Prostate gland (tissue), 2 donors: Measurements from ENCODE around the gene SUMF1. TPM values are rescaled to one million over a fixed set of nuclear protein-coding genes. Genes with fewer than 3 reads are reported as not detected.

Experiments used
- DNase-seq: peaks from one replicate; pipeline ENCODE4 v3.0.0-alpha.2; 2019; ENCODE audit warnings: low spot score
- H3K27ac ChIP-seq, 2 donors: fragments of 200-600 bp; sonication (generic); 2 replicates each; pipeline ENCODE4 v1.5.1; 2017 to 2019
- H3K27me3 ChIP-seq: fragments of 200-600 bp; sonication (generic); replicated peaks from 2 replicates; pipeline ENCODE4 v1.5.1; 2019; ENCODE audit not compliant: insufficient read depth
- H3K36me3 ChIP-seq, 2 donors: fragments of 200-600 bp; sonication (generic); 1 replicate in 1 of 2; 2 replicates in 1 of 2; pipeline versions ENCODE4 v1.5.1 to v1.8.1; 2017 to 2019
- H3K4me1 ChIP-seq: fragments of 200-600 bp; sonication (generic); replicated peaks from 2 replicates; pipeline ENCODE4 v1.5.1; 2019
- H3K4me3 ChIP-seq, 2 donors: fragments of 200-600 bp; sonication (generic); 2 replicates each; pipeline ENCODE4 v1.5.1; 2017 to 2019
- H3K9me3 ChIP-seq: fragments of 200-600 bp; sonication (generic); 2 replicates; pipeline ENCODE4 v1.5.1; 2017
- POLR2A ChIP-seq: fragments of 450-650 bp; IDR thresholded peaks from one replicate; pipeline ENCODE4 v1.6.1; 2016; ENCODE audit warnings: antibody characterized with exemption, mild to moderate bottlenecking
- POLR2AphosphoS5 ChIP-seq: sonication (generic); formaldehyde crosslinking; IDR thresholded peaks from one replicate; pipeline ENCODE4 v1.6.1; 2017; ENCODE audit warnings: antibody characterized with exemption
- WGBS: methylation state at CpG from one replicate; pipeline ENCODE4 v1.1.5; 2018; 5-methylcytosine and 5-hydroxymethylcytosine counted together
- intact Hi-C: fragments of 100-400 bp; cut with DNase I; formaldehyde crosslinking; loops from one replicate; pipeline ENCODE4 v1.14.2; 2022
- total RNA-seq, 2 donors: library from RNA; depleted of rRNA; stranded (reverse); fragments of >200 nt; gene quantifications; one replicate each; pipeline ENCODE4 v1.1.0, GENCODE V29; 2016
- TF ChIP-seq, protein P1 (sequence below), 4 experiments: fragments of 200-600 bp in 2 of 4; fragments of 450-650 bp in 2 of 4; sonication (generic) in 2 of 4; IDR thresholded peaks; 1 replicate in 3 of 4; 2 replicates in 1 of 4; pipeline ENCODE4 v1.5.1; 2016 to 2019; ENCODE audit warnings: antibody characterized with exemption in 4 of 4, mild to moderate bottlenecking in 2 of 4, moderate library complexity in 2 of 4

The SUMF1 gene
- total RNA-seq, 2 donors from 2014 or later: 58.5 to 59.1 TPM

DNA sequence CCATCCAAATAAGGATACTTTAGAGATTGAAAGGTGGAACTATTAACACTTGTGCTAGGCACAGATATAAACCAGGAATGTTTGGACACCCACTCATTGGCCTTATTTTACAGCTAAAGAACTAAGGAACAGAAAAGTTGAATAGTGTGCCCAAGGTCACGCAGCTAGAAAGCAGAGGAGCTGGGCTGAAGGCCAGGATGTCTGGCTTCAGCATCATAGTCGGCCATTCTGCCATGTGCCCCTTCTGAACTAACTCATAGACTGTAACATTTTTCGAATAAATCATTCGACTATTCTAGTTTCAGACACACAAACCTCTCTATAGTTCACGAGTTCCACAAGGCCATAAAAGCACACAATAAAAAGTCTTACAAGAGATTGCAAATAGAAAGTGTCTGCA is 71.1 kb downstream of the SUMF1 start:
- Histone ChIP-seq H3K27me3 (no peaks in the 10 kb centered on the region), H3K36me3 (no peaks in the 10 kb centered on the region), H3K4me3 (no peak overlapping the region), H3K9me3 (no peaks in the 10 kb centered on the region), H3K27ac (no peak overlapping the region), H3K4me1 (no peaks in the 10 kb centered on the region)
- 68% methylated on average over 5 of the region's 5 CpGs for WGBS
- DNase-seq: no peak
- TF ChIP-seq POLR2AphosphoS5: no peak
- TF ChIP-seq, protein P1, sequence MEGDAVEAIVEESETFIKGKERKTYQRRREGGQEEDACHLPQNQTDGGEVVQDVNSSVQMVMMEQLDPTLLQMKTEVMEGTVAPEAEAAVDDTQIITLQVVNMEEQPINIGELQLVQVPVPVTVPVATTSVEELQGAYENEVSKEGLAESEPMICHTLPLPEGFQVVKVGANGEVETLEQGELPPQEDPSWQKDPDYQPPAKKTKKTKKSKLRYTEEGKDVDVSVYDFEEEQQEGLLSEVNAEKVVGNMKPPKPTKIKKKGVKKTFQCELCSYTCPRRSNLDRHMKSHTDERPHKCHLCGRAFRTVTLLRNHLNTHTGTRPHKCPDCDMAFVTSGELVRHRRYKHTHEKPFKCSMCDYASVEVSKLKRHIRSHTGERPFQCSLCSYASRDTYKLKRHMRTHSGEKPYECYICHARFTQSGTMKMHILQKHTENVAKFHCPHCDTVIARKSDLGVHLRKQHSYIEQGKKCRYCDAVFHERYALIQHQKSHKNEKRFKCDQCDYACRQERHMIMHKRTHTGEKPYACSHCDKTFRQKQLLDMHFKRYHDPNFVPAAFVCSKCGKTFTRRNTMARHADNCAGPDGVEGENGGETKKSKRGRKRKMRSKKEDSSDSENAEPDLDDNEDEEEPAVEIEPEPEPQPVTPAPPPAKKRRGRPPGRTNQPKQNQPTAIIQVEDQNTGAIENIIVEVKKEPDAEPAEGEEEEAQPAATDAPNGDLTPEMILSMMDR (IDR thresholded peaks at IDR 0.05): no peak
- no peak for TF ChIP-seq POLR2A
- intact Hi-C loops: no loop called here

DNA sequence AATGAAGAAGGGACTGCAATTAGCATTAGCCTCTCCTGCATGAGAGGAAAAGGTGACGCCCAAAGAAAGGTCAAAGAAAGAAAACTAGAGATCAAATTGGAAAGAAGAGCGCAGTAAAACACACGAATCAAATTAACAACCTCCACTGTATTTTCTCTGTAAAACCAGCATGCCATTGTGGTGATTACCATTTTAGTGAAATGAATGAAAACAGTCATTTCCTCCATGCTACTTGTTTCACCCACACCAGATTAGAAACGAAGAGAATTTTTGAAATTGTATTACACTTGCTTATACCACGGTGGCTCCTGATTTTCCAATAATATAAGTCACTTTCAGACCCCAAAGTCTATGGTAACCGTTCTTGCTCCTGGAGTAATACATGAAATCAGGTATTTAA is 71.6 kb downstream of the SUMF1 start:
- intact Hi-C loops: no loop called here

DNA sequence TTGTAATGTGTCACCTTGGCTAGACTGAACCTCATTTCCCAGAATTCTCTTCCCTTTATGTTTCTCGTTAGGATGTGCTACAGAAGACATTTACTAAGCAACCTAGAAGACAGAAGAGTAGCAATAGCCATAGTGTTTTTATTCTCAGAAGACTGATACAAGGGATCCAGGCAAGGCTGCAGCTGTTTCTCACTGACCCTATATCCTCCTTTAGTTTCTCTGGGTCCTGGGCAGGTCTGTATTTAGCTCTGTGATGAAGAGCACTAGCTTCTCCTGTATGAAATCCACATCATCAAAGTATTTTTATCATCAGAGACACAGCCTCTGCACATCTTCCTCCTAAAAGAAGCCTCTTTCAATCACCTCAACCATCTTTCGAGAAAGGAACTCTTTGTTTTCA is 72.5 kb downstream of the SUMF1 start:
- Histone ChIP-seq H3K36me3 (no peaks in the 10 kb centered on the region), H3K27ac (no peak overlapping the region), H3K4me1 (no peaks in the 10 kb centered on the region), H3K4me3 (no peak overlapping the region), H3K27me3 (no peaks in the 10 kb centered on the region), H3K9me3 (no peaks in the 10 kb centered on the region)
- WGBS: 99% methylated on average over 2 of the region's 2 CpGs
- intact Hi-C loops: no loop called here
- TF ChIP-seq POLR2AphosphoS5 (no peak), POLR2A (no peak)
- TF ChIP-seq, protein P1 (IDR thresholded peaks at IDR 0.05): no peak
- DNase-seq: no peak

More for the DNA sequence above, 71.6 kb downstream of the SUMF1 start:
- H3K4me3 ChIP-seq: no peak overlapping the region
- DNase-seq: no peak
- no peaks in the 10 kb centered on the region for H3K36me3 ChIP-seq
- no peaks in the 10 kb centered on the region for H3K27me3 ChIP-seq
- TF ChIP-seq, protein P1 (IDR thresholded peaks at IDR 0.05): no peak
- TF ChIP-seq POLR2A (no peak), POLR2AphosphoS5 (no peak)
- no peak overlapping the region for H3K27ac ChIP-seq
- 92% methylated on average over 6 of the region's 6 CpGs for WGBS
- H3K4me1 ChIP-seq: no peaks in the 10 kb centered on the region
- H3K9me3 ChIP-seq: no peaks in the 10 kb centered on the region

DNA sequence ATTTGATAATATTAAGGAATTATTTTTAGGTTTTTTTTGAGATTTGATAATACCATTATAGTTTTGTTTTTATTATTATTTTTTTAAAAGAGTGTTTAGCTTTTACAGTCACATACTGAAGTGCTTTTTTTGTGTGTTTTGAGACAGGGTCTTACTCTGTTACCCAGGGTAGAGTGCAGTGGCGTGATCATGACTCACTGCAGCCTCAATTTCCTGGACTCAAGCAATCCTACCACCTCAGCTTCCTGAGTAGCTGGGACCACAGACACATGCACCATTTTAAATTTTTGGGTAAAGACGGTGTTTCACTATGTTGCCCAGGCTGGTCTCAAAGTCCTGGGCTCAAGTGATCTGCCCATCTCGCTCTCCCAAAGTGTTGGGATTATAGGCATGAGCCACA is 73.0 kb downstream of the SUMF1 start:
- TF ChIP-seq POLR2A (no peak), POLR2AphosphoS5 (no peak)
- TF ChIP-seq, protein P1 (IDR thresholded peaks at IDR 0.05): no peak
- no peak overlapping the region for H3K4me3 ChIP-seq
- H3K27ac ChIP-seq: no peak overlapping the region
- DNase-seq: no peak
- no peaks in the 10 kb centered on the region for H3K36me3 ChIP-seq
- WGBS: 93% methylated on average over 3 of the region's 3 CpGs
- no peaks in the 10 kb centered on the region for H3K9me3 ChIP-seq
- no peaks in the 10 kb centered on the region for H3K27me3 ChIP-seq
- intact Hi-C loops: no loop called here
- no peaks in the 10 kb centered on the region for H3K4me1 ChIP-seq

DNA sequence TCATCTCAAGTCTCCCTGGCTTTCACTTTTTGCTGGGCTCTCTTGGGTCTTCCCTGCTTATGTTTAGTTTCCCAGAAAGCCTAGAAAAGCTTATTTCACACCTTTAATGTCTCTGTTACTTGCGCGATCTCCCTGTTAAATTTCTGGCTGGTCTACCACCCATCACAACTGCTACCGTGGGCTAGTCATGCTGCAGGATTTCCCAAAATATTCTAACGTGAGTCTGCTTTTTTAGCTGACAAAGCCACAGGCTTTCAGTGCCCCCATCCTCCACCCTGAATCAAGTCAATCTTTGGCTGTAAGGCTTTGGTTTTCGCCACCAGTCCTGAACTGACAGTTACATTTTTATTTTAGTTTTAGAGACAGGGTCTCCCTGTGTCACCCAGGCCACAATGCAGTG is 74.1 kb downstream of the SUMF1 start:
- no peaks in the 10 kb centered on the region for H3K27me3 ChIP-seq
- 99% methylated on average over 5 of the region's 5 CpGs for WGBS
- no peaks in the 10 kb centered on the region for H3K4me1 ChIP-seq
- H3K4me3 ChIP-seq: no peak overlapping the region
- intact Hi-C loops: no loop called here
- no peak for TF ChIP-seq POLR2AphosphoS5
- no peak for TF ChIP-seq POLR2A
- no peak overlapping the region for H3K27ac ChIP-seq
- no peak for DNase-seq
- no peaks in the 10 kb centered on the region for H3K9me3 ChIP-seq
- no peaks in the 10 kb centered on the region for H3K36me3 ChIP-seq
